HAP-1 (cell line): ENCODE data around the gene STK38L.

Experiments used
- DNase-seq, 2 experiments: peaks; one replicate each; pipeline ENCODE4 v3.0.0-alpha.2; 2016 to 2020; ENCODE audit warnings: low spot score in 2 of 2
- H3K27me3 ChIP-seq: fragments of 250-450 bp; sonication (Bioruptor Pico); 2 replicates; pipeline ENCODE4 v1.5.1; 2020; ENCODE audit warnings: low read depth, mild to moderate bottlenecking, moderate library complexity
- H3K36me3 ChIP-seq: fragments of 250-450 bp; sonication (Bioruptor Pico); replicated peaks from 2 replicates; pipeline ENCODE4 v1.5.1; 2020; ENCODE audit warnings: mild to moderate bottlenecking
- H3K4me1 ChIP-seq: fragments of 250-450 bp; sonication (Bioruptor Pico); 2 replicates; pipeline ENCODE4 v1.5.1; 2020; ENCODE audit warnings: mild to moderate bottlenecking
- H3K4me3 ChIP-seq: fragments of 250-450 bp; sonication (Bioruptor Pico); 2 replicates; pipeline ENCODE4 v1.5.1; 2020; ENCODE audit warnings: mild to moderate bottlenecking, moderate library complexity
- H3K9me3 ChIP-seq: fragments of 250-450 bp; sonication (Bioruptor Pico); 2 replicates; pipeline ENCODE4 v1.5.1; 2020; ENCODE audit warnings: mild to moderate bottlenecking, moderate library complexity
- in situ Hi-C: fragments of 300-500 bp; cut with MboI; formaldehyde crosslinking; loops from 3 replicates; pipeline ENCODE4 v1.14.3; 2020; ENCODE audit warnings: low sequenced_read_pairs, inconsistent platforms, mixed read lengths

The STK38L gene

DNA sequence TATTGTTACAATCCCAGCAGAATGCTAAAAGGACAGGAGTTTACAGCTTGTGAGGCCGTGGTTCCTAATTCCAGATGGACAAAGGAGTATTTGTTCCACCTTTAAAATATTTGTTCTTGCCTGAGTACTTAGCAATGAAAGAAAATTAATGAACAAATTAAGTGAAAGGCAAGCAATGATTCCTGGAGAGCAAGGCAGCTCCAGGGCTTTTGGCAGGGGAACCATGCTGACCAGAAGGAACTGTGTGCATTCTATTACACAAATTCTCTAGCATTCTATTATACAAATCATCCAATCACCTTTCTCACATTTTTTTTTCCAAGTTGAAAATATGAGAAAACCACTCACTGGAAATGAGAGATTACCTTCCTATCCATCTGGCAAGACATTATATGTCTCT is 86.8 kb downstream of the STK38L start:
- no peaks in the 10 kb centered on the region for H3K27me3 ChIP-seq
- H3K36me3 ChIP-seq = no peaks in the 10 kb centered on the region
- H3K9me3 ChIP-seq = no peaks in the 10 kb centered on the region
- DNase-seq = no peak
- H3K4me1 ChIP-seq = peaks cover 21% of the 10 kb centered on the region
- no peak overlapping the region for H3K4me3 ChIP-seq
- in situ Hi-C loops = no loop called here

DNA sequence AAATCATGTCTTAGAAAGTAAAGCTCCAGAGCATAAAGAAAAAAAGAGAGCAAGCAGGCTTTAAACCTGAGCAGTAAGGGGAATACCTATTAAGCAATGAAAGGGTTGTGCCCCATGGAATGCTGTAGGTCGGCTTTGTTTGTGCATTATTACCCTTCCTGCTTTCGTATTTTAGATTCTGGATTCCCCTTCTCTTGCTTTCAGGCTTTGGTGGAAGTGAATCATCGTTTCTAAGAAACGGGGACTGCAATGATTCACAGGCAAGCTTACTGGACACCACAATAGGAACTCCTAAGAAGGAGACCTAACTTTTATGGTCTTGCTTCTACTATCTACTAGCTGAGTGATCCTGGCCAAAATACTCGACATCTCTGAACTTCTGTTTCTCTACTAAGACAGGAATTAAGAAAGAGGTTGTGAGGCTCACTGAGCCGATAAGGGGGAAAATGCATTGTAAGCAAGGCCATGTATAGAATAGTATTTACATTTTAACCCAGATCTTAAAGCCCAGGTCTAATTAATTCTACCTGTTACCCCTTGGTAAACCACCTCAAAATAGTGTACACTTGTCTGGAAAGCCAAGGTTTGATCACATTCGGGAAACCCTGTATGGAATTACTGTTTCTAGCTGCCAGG is 87.3 kb downstream of the STK38L start:
- Histone ChIP-seq H3K27me3 (no peaks in the 10 kb centered on the region), H3K4me1 (peaks cover 21% of the 10 kb centered on the region), H3K4me3 (no peak overlapping the region; the same call in 1 of the 2 replicates), H3K9me3 (no peaks in the 10 kb centered on the region), H3K36me3 (no peaks in the 10 kb centered on the region)
- in situ Hi-C loops = no loop called here
- no peak for DNase-seq

DNA sequence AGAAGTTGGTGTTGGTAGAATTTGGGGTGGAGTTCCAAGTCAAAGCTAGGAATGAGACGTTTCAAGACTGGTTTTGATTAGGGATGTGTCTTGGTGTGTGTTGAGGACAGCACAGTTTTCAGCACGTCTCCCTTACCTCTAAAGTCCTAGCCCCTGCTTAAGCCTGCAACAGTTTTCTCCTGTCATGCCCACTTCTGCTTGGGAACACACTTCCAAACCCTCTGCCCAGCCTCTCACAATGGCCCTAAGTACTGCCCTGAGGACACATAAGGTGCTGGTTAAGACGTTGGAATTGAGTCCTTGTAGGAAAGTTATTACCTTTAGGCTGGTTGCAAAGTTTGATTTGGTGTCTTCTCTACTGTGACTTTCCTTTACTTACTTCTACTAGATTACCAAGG is 87.8 kb downstream of the STK38L start:
- DNase-seq = no peak
- no peaks in the 10 kb centered on the region for H3K9me3 ChIP-seq
- H3K27me3 ChIP-seq = no peaks in the 10 kb centered on the region
- H3K4me3 ChIP-seq = peak overlapping the region; percentile 52
- in situ Hi-C loops = no loop called here
- peaks cover 21% of the 10 kb centered on the region for H3K4me1 ChIP-seq
- H3K36me3 ChIP-seq = no peaks in the 10 kb centered on the region

DNA sequence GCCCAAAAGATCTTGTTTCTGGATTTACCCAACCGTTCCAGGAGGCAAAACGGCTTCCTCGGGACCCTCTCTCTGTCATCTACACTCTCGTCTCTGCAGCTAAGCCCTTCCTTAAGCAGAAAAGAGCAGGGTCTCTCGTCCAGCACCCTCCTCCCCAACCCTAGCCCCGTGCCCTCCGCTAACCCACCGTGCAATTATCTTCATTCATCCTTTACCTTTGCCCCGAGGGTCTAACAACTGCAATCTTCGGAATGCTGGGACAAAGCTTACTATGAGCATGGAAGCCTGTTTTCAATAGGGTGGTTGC is 88.3 kb downstream of the STK38L start:
- Histone ChIP-seq H3K4me1 (peaks cover 21% of the 10 kb centered on the region), H3K4me3 (peak overlapping the region; percentile 52), H3K36me3 (no peaks in the 10 kb centered on the region), H3K27me3 (no peaks in the 10 kb centered on the region), H3K9me3 (no peaks in the 10 kb centered on the region)
- in situ Hi-C loops = no loop called here
- DNase-seq = no peak

DNA sequence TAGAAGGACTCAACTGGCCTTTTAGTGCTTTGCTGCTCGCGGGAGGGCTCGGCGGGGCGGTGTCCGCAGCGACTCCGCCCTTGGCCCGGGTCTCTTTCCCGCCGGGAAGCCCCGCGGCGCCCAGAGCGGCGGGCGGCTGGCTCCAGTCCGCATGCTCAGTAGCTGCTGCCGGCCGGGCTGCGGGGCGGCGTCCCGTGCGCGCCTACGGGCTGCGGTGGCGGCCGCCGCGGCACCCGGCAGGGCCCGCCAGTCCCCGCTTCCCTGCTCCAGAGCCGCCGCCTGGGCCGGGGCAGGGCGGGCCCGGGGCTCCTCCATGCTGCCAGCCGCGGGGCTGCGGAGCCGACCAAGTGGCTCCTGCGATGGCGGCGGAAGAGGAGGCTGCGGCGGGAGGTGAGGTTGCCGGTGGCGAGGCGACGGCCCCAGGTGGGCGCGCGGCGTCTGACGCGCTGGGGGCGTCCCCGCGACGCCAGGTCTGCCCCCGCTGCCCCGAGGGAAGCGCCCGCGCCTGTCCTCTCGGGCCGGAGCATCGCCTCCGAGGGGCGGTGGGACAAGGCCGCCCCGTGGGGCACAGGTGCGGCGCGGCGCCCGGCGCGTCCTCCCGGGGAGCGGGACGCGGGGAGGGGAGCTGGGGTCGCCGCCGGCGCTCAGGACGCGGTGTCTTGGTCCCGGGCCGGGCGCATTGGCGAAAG is 88.8 kb downstream of the STK38L start, which contains the start of gene BMAL2:
Gene BMAL2, plus strand, starts transcription at position 123 of the 689 bp plus-strand sequence. Its CDS starts 237 bp downstream, at position 360.
- no peaks in the 10 kb centered on the region for H3K27me3 ChIP-seq
- DNase-seq = peak; percentile 70 to 81
- no peaks in the 10 kb centered on the region for H3K36me3 ChIP-seq
- H3K4me1 ChIP-seq = peaks cover 21% of the 10 kb centered on the region
- H3K4me3 ChIP-seq = peak within 1 kb of the TSS; percentile 52
- in situ Hi-C loops = no loop called here
- no peaks in the 10 kb centered on the region for H3K9me3 ChIP-seq

DNA sequence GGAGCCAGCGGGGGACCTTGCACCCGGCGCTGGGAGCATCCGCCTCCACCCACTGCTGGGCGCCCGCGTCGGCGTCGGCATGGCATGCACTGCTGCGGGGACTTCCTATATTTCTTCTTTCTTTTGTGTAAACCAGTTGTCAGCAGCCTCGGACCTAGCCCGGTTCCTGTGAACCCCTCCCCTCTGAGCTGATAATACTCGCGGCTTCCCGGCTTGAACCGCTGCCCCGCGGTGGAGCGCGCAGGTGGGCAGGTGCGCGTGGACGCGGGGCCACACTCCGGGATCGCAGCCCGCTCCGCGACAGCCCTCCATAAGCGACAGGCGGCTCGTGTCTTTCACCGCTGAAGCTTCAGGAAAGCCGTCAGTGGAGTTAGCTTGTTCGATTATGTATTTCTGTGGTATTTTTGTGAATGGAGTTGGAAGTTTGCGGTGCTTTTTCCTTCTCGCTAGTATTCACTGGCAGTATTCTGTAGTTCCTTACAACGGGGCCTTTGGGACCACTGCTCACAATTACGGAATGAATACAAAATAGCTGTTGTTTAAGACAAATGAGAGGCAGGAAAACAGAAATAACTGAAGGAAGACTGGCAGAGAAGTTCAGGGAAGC is 89.4 kb downstream of the STK38L start:
- peak in 1 of 2 experiments; percentile 54 for DNase-seq
- no peaks in the 10 kb centered on the region for H3K9me3 ChIP-seq
- in situ Hi-C loops = no loop called here
- H3K27me3 ChIP-seq = no peaks in the 10 kb centered on the region
- H3K4me1 ChIP-seq = peaks cover 21% of the 10 kb centered on the region
- H3K36me3 ChIP-seq = no peaks in the 10 kb centered on the region
- H3K4me3 ChIP-seq = peak overlapping the region; percentile 52

DNA sequence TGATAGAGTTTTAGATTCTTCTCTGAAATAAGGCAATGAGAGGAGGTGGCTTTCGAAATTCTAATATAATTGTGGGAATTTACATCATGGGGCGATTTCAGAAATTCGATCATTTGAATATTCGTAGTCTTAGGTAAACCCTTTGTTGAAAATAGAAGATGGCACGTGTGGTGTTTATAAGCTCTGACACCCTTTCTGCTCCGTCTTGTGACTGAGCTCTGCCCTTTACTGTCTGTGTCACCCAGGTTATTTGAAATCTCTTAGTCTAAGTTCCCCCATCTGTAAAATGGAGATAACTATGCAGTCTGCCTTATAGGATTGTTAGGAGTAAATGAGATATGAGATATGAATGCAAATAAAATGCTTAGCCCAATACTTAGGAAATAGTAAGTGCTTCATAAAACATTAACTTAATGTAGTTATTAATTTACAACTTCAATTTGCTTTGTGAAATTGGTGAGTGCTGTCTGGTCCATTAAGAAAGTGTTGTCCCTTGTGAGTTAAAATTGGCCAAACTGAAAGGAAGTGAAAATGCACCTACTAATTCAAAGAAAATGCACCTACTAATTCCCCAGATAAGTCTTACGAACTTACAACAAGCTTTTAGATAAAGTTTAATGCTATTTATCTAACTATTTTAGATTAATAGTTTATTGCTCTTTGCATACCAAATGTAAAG is 90.1 kb downstream of the STK38L start:
- Histone ChIP-seq H3K9me3 (no peaks in the 10 kb centered on the region), H3K4me1 (peaks cover 21% of the 10 kb centered on the region), H3K4me3 (peak overlapping the region; percentile 52), H3K36me3 (0 out of 2 replicates have a peak, but pooled peaks cover 2% of the 10 kb centered on the region), H3K27me3 (no peaks in the 10 kb centered on the region)
- DNase-seq = no peak
- in situ Hi-C loops = no loop called here

DNA sequence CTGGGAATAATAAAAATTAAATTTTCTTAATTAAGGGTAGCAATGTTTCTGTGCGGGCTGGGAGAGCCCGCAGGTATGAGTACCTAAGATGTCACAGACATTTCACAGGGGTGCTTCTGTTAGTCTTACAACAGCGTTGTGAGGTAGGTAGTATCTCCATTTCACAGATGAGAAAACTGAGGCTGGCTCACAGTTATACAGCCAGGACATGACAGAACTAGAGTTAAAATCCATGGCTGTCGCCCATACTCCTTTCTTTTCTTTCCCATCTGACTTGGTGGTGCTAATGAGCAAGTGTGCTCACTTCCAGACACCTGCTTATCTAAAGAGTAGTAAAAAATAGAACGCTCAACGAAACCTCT is 90.6 kb downstream of the STK38L start:
- Histone ChIP-seq H3K4me3 (no peak overlapping the region), H3K4me1 (peaks cover 21% of the 10 kb centered on the region)

DNA sequence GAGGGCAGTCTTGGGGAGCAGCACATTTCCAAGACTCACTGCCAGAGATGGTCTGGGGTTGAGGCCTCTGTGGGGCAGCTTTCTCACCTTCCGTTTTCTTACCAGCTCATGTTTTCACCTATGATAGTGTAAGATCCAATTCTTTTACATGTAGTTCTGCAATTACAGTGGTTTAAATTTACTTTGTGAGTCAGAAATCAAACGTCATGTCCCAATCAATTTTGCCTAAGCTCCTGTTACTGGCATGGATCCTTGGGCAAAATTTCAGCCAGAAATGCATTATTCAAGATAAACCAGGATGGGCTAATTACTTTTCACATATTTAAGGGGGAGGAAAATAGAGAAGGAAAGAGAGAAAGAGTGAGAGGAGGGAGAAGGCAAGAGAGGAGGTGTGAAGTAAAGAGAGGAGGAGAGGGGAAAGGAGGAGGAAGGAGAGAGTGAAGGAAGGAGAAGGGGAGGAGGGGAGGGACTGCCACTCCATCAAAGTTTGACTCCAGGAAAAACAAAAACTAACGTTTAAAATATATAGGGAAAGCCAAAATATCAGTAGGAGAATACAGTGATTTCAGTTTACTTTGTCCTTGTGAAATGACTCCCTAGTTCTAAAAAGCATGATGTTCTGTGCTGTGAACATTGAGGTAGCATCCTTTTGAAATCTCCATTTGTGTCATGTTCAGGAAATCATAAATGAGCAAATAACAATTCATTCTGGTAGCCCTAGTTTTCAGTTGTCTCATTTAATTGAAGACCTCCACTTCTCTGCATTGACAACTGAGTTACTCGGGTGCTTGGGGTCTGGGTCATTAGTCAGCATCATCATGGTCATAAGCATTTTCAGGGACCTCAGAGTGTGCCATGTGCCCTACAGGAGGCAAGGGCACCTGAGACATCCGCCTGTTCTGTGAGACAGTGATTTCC is 91.5 kb downstream of the STK38L start:
- peaks cover 21% of the 10 kb centered on the region for H3K4me1 ChIP-seq
- 0 out of 2 replicates have a peak, but pooled peaks cover 3% of the 10 kb centered on the region for H3K36me3 ChIP-seq
- in situ Hi-C loops = no loop called here
- peaks cover 4% of the 10 kb centered on the region; the same call in 1 of the 2 replicates for H3K9me3 ChIP-seq
- H3K4me3 ChIP-seq = no peak overlapping the region
- DNase-seq = no peak
- H3K27me3 ChIP-seq = no peaks in the 10 kb centered on the region

More for the DNA sequence above, 90.6 kb downstream of the STK38L start:
- 0 out of 2 replicates have a peak, but pooled peaks cover 3% of the 10 kb centered on the region for H3K36me3 ChIP-seq
- in situ Hi-C loops = no loop called here
- DNase-seq = no peak
- no peaks in the 10 kb centered on the region for H3K27me3 ChIP-seq
- H3K9me3 ChIP-seq = peaks cover under 1% of the 10 kb centered on the region; the same call in 1 of the 2 replicates

DNA sequence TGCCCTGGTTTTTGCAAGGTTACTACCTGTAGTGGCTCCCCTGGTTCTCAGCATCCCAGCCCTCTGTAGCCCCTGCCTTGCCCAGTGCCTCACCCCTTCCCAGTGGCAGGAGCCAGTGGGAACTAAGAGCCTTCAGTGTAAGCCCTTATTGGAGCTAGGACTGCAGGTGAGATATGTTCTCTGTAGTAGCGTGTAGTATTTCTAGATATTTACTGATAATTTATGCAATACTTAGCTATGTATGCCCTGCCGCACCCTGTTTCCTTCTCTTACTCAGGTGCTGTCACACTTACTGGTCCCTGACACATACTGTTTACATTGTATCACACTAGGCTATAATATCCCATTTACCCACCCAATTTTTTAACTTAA is 92.2 kb downstream of the STK38L start:
- Histone ChIP-seq H3K36me3 (0 out of 2 replicates have a peak, but pooled peaks cover 3% of the 10 kb centered on the region), H3K9me3 (peaks cover 4% of the 10 kb centered on the region; the same call in 1 of the 2 replicates), H3K27me3 (no peaks in the 10 kb centered on the region), H3K4me1 (peaks cover 18% of the 10 kb centered on the region), H3K4me3 (no peak overlapping the region)
- DNase-seq = no peak
- in situ Hi-C loops = no loop called here

DNA sequence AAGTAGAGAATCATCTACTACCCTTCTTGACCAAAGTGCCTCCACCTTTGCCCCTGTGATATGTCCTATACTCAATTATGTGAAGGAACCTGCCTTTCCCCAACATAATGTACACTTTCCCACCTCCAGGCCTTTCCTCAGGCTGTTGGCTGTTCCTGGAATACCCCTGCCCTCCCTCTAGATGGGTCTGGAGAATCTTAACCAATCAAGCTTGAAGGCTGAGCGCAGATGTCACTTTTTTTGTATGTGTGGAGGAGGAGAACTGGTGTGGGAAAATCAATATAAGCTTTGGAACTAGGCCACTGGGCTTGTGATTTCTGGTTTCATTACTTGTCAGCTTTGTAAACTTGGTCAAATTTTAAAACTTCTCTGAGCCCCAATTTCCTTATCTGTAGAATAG is 93.3 kb downstream of the STK38L start:
- Histone ChIP-seq H3K4me3 (no peak overlapping the region), H3K27me3 (no peaks in the 10 kb centered on the region), H3K9me3 (peaks cover 4% of the 10 kb centered on the region; the same call in 1 of the 2 replicates), H3K36me3 (0 out of 2 replicates have a peak, but pooled peaks cover 3% of the 10 kb centered on the region), H3K4me1 (peaks cover 7% of the 10 kb centered on the region)
- in situ Hi-C loops = no loop called here
- DNase-seq = no peak

DNA sequence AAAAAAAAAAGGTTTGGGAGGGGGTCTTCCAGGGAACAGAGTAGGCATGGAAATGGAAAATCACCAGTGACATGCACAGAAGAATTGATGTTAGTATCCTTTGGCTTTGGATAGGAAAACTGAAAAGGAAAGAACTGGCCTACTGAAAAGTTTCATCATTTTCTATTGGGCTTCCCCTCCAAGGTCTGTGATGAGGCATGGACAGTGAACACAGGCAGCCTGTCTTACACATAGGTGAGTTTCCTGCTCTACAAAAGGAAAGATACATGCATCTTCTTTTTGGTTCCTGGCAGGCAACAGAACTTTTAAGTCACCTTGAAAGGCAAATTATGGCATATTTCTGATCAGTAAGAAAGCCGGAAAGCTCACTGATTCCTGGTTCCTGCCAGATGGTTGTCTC is 94.4 kb downstream of the STK38L start:
- no peaks in the 10 kb centered on the region for H3K27me3 ChIP-seq
- H3K9me3 ChIP-seq = peaks cover 4% of the 10 kb centered on the region; the same call in 1 of the 2 replicates
- DNase-seq = no peak
- H3K4me3 ChIP-seq = no peak overlapping the region
- peaks cover 6% of the 10 kb centered on the region; the same call in 1 of the 2 replicates for H3K4me1 ChIP-seq
- 0 out of 2 replicates have a peak, but pooled peaks cover 3% of the 10 kb centered on the region for H3K36me3 ChIP-seq
- in situ Hi-C loops = no loop called here

DNA sequence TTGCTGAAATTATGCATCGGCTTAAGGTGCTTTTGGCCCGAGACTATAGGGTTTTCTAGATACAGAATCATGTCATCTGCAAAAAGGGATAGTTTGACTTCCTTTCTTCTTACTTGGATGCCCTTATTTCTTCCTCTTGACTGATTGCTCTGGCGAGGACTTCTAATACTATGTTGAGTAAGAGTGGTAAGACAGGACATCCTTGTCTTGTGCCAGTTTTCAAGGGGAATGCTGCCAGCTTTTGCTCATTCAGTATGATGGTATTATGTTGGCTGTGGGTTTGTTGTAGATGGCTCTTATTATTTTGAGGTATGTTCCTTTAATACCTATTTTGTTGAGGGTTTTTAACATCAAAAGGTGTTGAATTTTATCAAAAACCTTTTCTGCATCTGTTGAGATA is 96.9 kb downstream of the STK38L start:
- no peaks in the 10 kb centered on the region for H3K27me3 ChIP-seq
- DNase-seq = no peak
- H3K4me1 ChIP-seq = no peaks in the 10 kb centered on the region
- in situ Hi-C loops = no loop called here
- H3K36me3 ChIP-seq = 0 out of 2 replicates have a peak, but pooled peaks cover 3% of the 10 kb centered on the region
- H3K4me3 ChIP-seq = no peak overlapping the region
- H3K9me3 ChIP-seq = peaks cover 4% of the 10 kb centered on the region; the same call in 1 of the 2 replicates
